OCI-LY3 (cell line): ENCODE results near the gene UBAC2.

Source experiments
- H2AFZ ChIP-seq: fragments of 200-600, 300-600 bp; shearing (Covaris generic); 2 replicates; pipeline ENCODE4 v1.6.0; 2014; ENCODE audit warnings: antibody characterized with exemption, low read depth, low read length
- H3K27ac ChIP-seq: fragments of 200-600, 300-600 bp; sonication (generic); 2 replicates; pipeline ENCODE4 v1.5.1; 2014; ENCODE audit warnings: mild to moderate bottlenecking, low read length, moderate library complexity, mixed read lengths
- H3K27me3 ChIP-seq: fragments of 200-600, 300-600 bp; sonication (generic); 2 replicates; pipeline ENCODE4 v1.6.1; 2014; ENCODE audit warnings: low read depth, low read length, mixed read lengths
- H3K36me3 ChIP-seq: fragments of 200-600, 300-600 bp; sonication (generic); replicated peaks from 2 replicates; pipeline ENCODE3; 2014; ENCODE audit warnings: low read depth, low read length, mixed read lengths
- H3K4me1 ChIP-seq: fragments of 300-600, 200-600 bp; sonication (generic); 2 replicates; pipeline ENCODE4 v1.6.1; 2014; ENCODE audit warnings: low read length, mixed read lengths
- H3K4me2 ChIP-seq: fragments of 200-600, 300-600 bp; sonication (generic); 2 replicates; pipeline ENCODE4 v1.6.1; 2014; ENCODE audit warnings: low read length, mixed read lengths
- H3K4me3 ChIP-seq: fragments of 300-600, 200-600 bp; sonication (generic); 2 replicates; pipeline ENCODE4 v1.5.1; 2014; ENCODE audit warnings: antibody characterized with exemption, mild to moderate bottlenecking, low read length, moderate library complexity
- H3K79me2 ChIP-seq: fragments of 300-600, 200-600 bp; shearing (Covaris generic); 2 replicates; pipeline ENCODE4 v1.6.1; 2014; ENCODE audit warnings: mild to moderate bottlenecking, low read length, mixed read lengths
- H3K9ac ChIP-seq: fragments of 300-600, 200-600 bp; shearing (Covaris generic); 2 replicates; pipeline ENCODE4 v1.6.0; 2014; ENCODE audit warnings: mild to moderate bottlenecking, low read length, moderate library complexity
- H3K9me3 ChIP-seq: fragments of 200-600, 300-600 bp; shearing (Covaris generic); 2 replicates; pipeline ENCODE4 v1.6.1; 2014; ENCODE audit warnings: low read length, mixed read lengths; ENCODE audit not compliant: insufficient read depth
- H4K20me1 ChIP-seq: fragments of 200-600, 300-600 bp; sonication (generic); 2 replicates; pipeline ENCODE4 v1.6.1; 2016; ENCODE audit warnings: low read length, mixed read lengths; ENCODE audit not compliant: insufficient read depth
- CTCF ChIP-seq: fragments of 200-600, 300-600 bp; sonication (generic); IDR thresholded peaks from 2 replicates; pipeline ENCODE4 v1.5.1; 2014; ENCODE audit warnings: antibody characterized with exemption, low read length, low read depth
- EZH2phosphoT487 ChIP-seq: fragments of 200-600 bp; shearing (Covaris generic); IDR thresholded peaks from 2 replicates; pipeline ENCODE4 v1.6.1; 2018; ENCODE audit warnings: antibody characterized with exemption, mixed run types, low read depth

The UBAC2 gene

DNA sequence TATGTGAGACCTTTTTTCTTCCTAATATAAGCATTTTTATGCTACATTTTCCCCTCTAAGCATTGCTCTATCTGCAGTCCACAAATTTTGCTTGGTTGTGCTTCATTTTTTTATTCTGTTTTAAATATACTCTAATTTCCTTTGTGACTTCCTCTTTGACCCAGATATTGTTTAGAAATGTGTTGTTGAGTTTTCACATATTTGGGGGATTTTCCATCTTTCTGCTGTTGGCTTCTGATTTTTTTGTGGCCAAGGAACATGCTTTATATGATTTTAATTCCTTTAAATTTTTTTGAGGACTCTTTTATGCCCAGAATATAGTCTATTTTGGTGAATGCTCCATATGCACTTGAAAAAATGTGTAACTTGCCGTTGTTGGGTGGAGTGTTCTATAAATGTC lies 22.9 kb downstream of the UBAC2 start:
- TF ChIP-seq EZH2phosphoT487, result no peak
- TF ChIP-seq CTCF, result no peak
- peaks cover 88% of the 10 kb centered on the region for H4K20me1 ChIP-seq
- H3K27me3 ChIP-seq, result peaks cover 4% of the 10 kb centered on the region; the same call in 1 of the 2 replicates
- H3K36me3 ChIP-seq, result peaks cover 25% of the 10 kb centered on the region
- H2AFZ ChIP-seq, result no peak overlapping the region
- no peaks in the 10 kb centered on the region for H3K9me3 ChIP-seq
- no peak overlapping the region for H3K27ac ChIP-seq
- peaks cover 64% of the 10 kb centered on the region for H3K79me2 ChIP-seq
- H3K9ac ChIP-seq, result no peak overlapping the region
- H3K4me2 ChIP-seq, result no peak overlapping the region
- H3K4me3 ChIP-seq, result no peak overlapping the region
- H3K4me1 ChIP-seq, result peaks cover 24% of the 10 kb centered on the region

- TF ChIP-seq EZH2phosphoT487, result no peak
- no peak for TF ChIP-seq CTCF
- H3K4me1 ChIP-seq, result peaks cover 29% of the 10 kb centered on the region
- H3K9ac ChIP-seq, result no peak overlapping the region
- no peak overlapping the region for H3K4me2 ChIP-seq
- no peaks in the 10 kb centered on the region for H3K9me3 ChIP-seq
- peaks cover 7% of the 10 kb centered on the region; the same call in 1 of the 2 replicates for H3K27me3 ChIP-seq
- no peak overlapping the region for H2AFZ ChIP-seq
- H3K79me2 ChIP-seq, result peaks cover 63% of the 10 kb centered on the region
- no peak overlapping the region for H3K4me3 ChIP-seq
- peaks cover 25% of the 10 kb centered on the region for H3K36me3 ChIP-seq
- peaks cover 87% of the 10 kb centered on the region for H4K20me1 ChIP-seq
- H3K27ac ChIP-seq, result no peak overlapping the region
These were observed 23.4 kb downstream of the UBAC2 start for GRCh38 chr13:99224021-99224420.

- Histone ChIP-seq H3K79me2 (peaks cover 68% of the 10 kb centered on the region), H4K20me1 (peaks cover 89% of the 10 kb centered on the region), H3K4me3 (no peak overlapping the region), H3K27me3 (peaks cover 16% of the 10 kb centered on the region), H3K9me3 (no peaks in the 10 kb centered on the region), H3K4me1 (peaks cover 35% of the 10 kb centered on the region), H3K27ac (no peak overlapping the region), H3K9ac (no peak overlapping the region), H3K4me2 (no peak overlapping the region), H2AFZ (no peak overlapping the region), H3K36me3 (peaks cover 25% of the 10 kb centered on the region)
- TF ChIP-seq EZH2phosphoT487, result no peak
- no peak for TF ChIP-seq CTCF
These were observed 24.4 kb downstream of the UBAC2 start for GRCh38 chr13:99225078-99225477.

- Histone ChIP-seq H3K79me2 (peaks cover 70% of the 10 kb centered on the region), H3K9ac (no peak overlapping the region), H4K20me1 (peaks cover 93% of the 10 kb centered on the region), H3K27ac (no peak overlapping the region), H3K4me2 (no peak overlapping the region), H3K36me3 (peaks cover 25% of the 10 kb centered on the region), H3K4me3 (no peak overlapping the region), H3K9me3 (no peaks in the 10 kb centered on the region), H3K4me1 (peaks cover 36% of the 10 kb centered on the region), H3K27me3 (peaks cover 16% of the 10 kb centered on the region), H2AFZ (no peak overlapping the region)
- TF ChIP-seq CTCF (no peak), EZH2phosphoT487 (no peak)
These were observed 25.9 kb downstream of the UBAC2 start for GRCh38 chr13:99226513-99226912.
